WTC11 (cell line): ENCODE data around the gene TTC4.
"Not testable (repeated sequence)": the region's sequence is repeated elsewhere in the genome, so short reads cannot be mapped to it uniquely, and the experiment has no call there.

Experiments
- ATF3 ChIP-seq: sonication (generic); formaldehyde crosslinking; conservative IDR thresholded peaks from 2 replicates; pipeline ENCODE4 v1.8.1; 2022; ENCODE audit warnings: mild to moderate bottlenecking, missing genetic modification reagents
- CREM ChIP-seq: sonication (generic); formaldehyde crosslinking; IDR thresholded peaks from 2 replicates; pipeline ENCODE4 v1.8.1; 2022; ENCODE audit warnings: mild to moderate bottlenecking, missing genetic modification reagents, moderate library complexity
- CTCF ChIP-seq: fragments of 200-600 bp; IDR thresholded peaks from 2 replicates; pipeline ENCODE4 v1.8.0; 2022; ENCODE audit warnings: antibody characterized with exemption
- HMGXB4 ChIP-seq: sonication (generic); formaldehyde crosslinking; IDR thresholded peaks from 2 replicates; pipeline ENCODE4 v1.8.1; 2023; ENCODE audit warnings: mild to moderate bottlenecking, moderate library complexity, missing genetic modification reagents
- IRF1 ChIP-seq: sonication (generic); formaldehyde crosslinking; IDR thresholded peaks from 2 replicates; pipeline ENCODE4 v1.8.0; 2023; ENCODE audit warnings: missing genetic modification reagents
- MAX ChIP-seq: sonication (generic); formaldehyde crosslinking; IDR thresholded peaks from 2 replicates; pipeline ENCODE4 v1.8.0; 2022; ENCODE audit warnings: mild to moderate bottlenecking, missing genetic modification reagents
- NR3C1 ChIP-seq: sonication (generic); formaldehyde crosslinking; conservative IDR thresholded peaks from 2 replicates; pipeline ENCODE4 v1.8.1; 2023; ENCODE audit warnings: low read depth, mild to moderate bottlenecking, missing genetic modification reagents
- OVOL2 ChIP-seq: fragments of 250-450 bp; sonication (Bioruptor Pico); IDR thresholded peaks from 2 replicates; pipeline ENCODE4 v1.9.0; 2021; ENCODE audit warnings: mild to moderate bottlenecking, borderline replicate concordance
- TCF7 ChIP-seq: sonication (generic); formaldehyde crosslinking; IDR thresholded peaks from 2 replicates; pipeline ENCODE4 v1.8.0; 2022; ENCODE audit warnings: mild to moderate bottlenecking, low read depth, missing genetic modification reagents, moderate library complexity
- TP53 ChIP-seq: sonication (generic); formaldehyde crosslinking; IDR thresholded peaks from 2 replicates; pipeline ENCODE4 v1.8.1; 2023; ENCODE audit warnings: mild to moderate bottlenecking, missing genetic modification reagents
- ZBTB21 ChIP-seq: sonication (generic); formaldehyde crosslinking; IDR thresholded peaks from 2 replicates; pipeline ENCODE4 v1.8.1; 2023; ENCODE audit warnings: mild to moderate bottlenecking, missing genetic modification reagents, borderline replicate concordance
- ZNF138 ChIP-seq: sonication (generic); formaldehyde crosslinking; conservative IDR thresholded peaks from 2 replicates; pipeline ENCODE4 v1.8.1; 2022; ENCODE audit warnings: mild to moderate bottlenecking, moderate library complexity, missing genetic modification reagents
- ZNF317 ChIP-seq: sonication (generic); formaldehyde crosslinking; IDR thresholded peaks from 2 replicates; pipeline ENCODE4 v1.8.1; 2023; ENCODE audit warnings: low read depth, mild to moderate bottlenecking, moderate library complexity, missing genetic modification reagents, borderline replicate concordance

- not testable (repeated sequence) for TF ChIP-seq CTCF; CREM (CRISPR knock-in tag); ZNF317 (CRISPR knock-in tag); MAX (CRISPR knock-in tag); OVOL2 (CRISPR knock-in tag); IRF1 (CRISPR knock-in tag); ZBTB21; TP53; ZNF138 (CRISPR knock-in tag); HMGXB4 (CRISPR knock-in tag); NR3C1 (CRISPR knock-in tag); TCF7 (CRISPR knock-in tag); ATF3 (CRISPR knock-in tag)
Measured at GRCh38 chr1:54775828-54776721, 60.4 kb downstream of the TTC4 start.
